GM23338 (cell line): ENCODE results near the gene EPHA7. TPM values are rescaled to one million over a fixed set of nuclear protein-coding genes. Genes with fewer than 3 reads are reported as not detected.

ENCODE experiments used
- ATAC-seq: fragments of 200-7000 bp; cut with Tn5 transposase; 3 replicates; pipeline ENCODE4 v1.9.1; 2020
- DNase-seq: peaks from one replicate; pipeline ENCODE4 v3.0.0-alpha.2; 2015; ENCODE audit warnings: low spot score
- H2AFZ ChIP-seq: fragments of 200-600 bp; sonication (generic); 2 replicates; pipeline ENCODE4 v1.8.0; 2016; ENCODE audit warnings: antibody characterized with exemption, mild to moderate bottlenecking, moderate library complexity
- H3F3A ChIP-seq: fragments of 200-600 bp; sonication (generic); replicated peaks from 2 replicates; pipeline ENCODE4 v1.8.0; 2017; ENCODE audit warnings: antibody characterized with exemption, mixed run types, low read depth
- H3K27ac ChIP-seq: fragments of 200-600 bp; sonication (generic); 2 replicates; pipeline ENCODE4 v1.6.1; 2016; ENCODE audit warnings: low read depth
- H3K27me3 ChIP-seq: fragments of 200-600 bp; sonication (generic); 2 replicates; pipeline ENCODE4 v1.8.0; 2016; ENCODE audit warnings: mild to moderate bottlenecking, mixed run types, moderate library complexity; ENCODE audit not compliant: insufficient read depth
- H3K36me3 ChIP-seq: fragments of 200-600 bp; sonication (generic); 2 replicates; pipeline ENCODE4 v1.8.0; 2016; ENCODE audit warnings: mild to moderate bottlenecking; ENCODE audit not compliant: insufficient read depth
- H3K4me1 ChIP-seq: fragments of 200-600 bp; sonication (generic); 2 replicates; pipeline ENCODE4 v1.8.0; 2016; ENCODE audit warnings: mild to moderate bottlenecking, moderate library complexity; ENCODE audit not compliant: insufficient read depth
- H3K4me2 ChIP-seq: fragments of 200-600 bp; sonication (generic); 2 replicates; pipeline ENCODE4 v1.7.1; 2017; ENCODE audit warnings: mixed run types
- H3K4me3 ChIP-seq: fragments of 200-600 bp; sonication (generic); 2 replicates; pipeline ENCODE4 v1.6.1; 2016; ENCODE audit warnings: mixed run types
- H3K79me2 ChIP-seq: fragments of 200-600 bp; sonication (generic); replicated peaks from 2 replicates; pipeline ENCODE4 v1.8.0; 2017; ENCODE audit warnings: mild to moderate bottlenecking; ENCODE audit not compliant: insufficient read depth
- H3K9me2 ChIP-seq: fragments of 200-600 bp; sonication (generic); 2 replicates; pipeline ENCODE4 v1.8.0; 2017; ENCODE audit not compliant: insufficient read depth
- H4K20me1 ChIP-seq: fragments of 200-600 bp; sonication (generic); replicated peaks from 2 replicates; pipeline ENCODE4 v1.8.0; 2017; ENCODE audit warnings: mild to moderate bottlenecking; ENCODE audit not compliant: insufficient read depth
- H3K27ac Mint-ChIP-seq: 2 replicates; pipeline ENCODE4 v1.8.0; 2020; ENCODE audit warnings: inconsistent platforms, mild to moderate bottlenecking, moderate library complexity, mixed read lengths
- H3K27me3 Mint-ChIP-seq: 3 replicates; pipeline ENCODE4 v1.8.0; 2022; ENCODE audit warnings: low read depth, mild to moderate bottlenecking, moderate library complexity, mixed read lengths, inconsistent platforms; ENCODE audit not compliant: insufficient read depth, poor library complexity
- H3K36me3 Mint-ChIP-seq: 3 replicates; pipeline ENCODE4 v1.8.0; 2021; ENCODE audit warnings: low read depth, mild to moderate bottlenecking, inconsistent platforms, moderate library complexity, mixed read lengths
- H3K4me1 Mint-ChIP-seq: 3 replicates; pipeline ENCODE4 v1.8.0; 2020; ENCODE audit warnings: mild to moderate bottlenecking, inconsistent platforms, mixed read lengths
- H3K4me3 Mint-ChIP-seq: 3 replicates; pipeline ENCODE4 v1.8.0; 2021; ENCODE audit warnings: moderate library complexity, mild to moderate bottlenecking, inconsistent platforms, mixed read lengths
- H3K9me3 Mint-ChIP-seq: 3 replicates; pipeline ENCODE4 v1.8.0; 2020; ENCODE audit warnings: moderate library complexity, mild to moderate bottlenecking, inconsistent platforms, mixed read lengths
- POLR2AphosphoS5 ChIP-seq: IDR thresholded peaks from 2 replicates; pipeline ENCODE4 v1.6.1; 2016; ENCODE audit warnings: antibody characterized with exemption, low read depth
- ZNF331 ChIP-seq: fragments of 250-450 bp; sonication (Bioruptor Pico); IDR thresholded peaks from 2 replicates; pipeline ENCODE4 v1.5.0; 2020; ENCODE audit warnings: low read depth, mild to moderate bottlenecking, moderate library complexity
- polyA plus RNA-seq: library from polyadenylated mRNA; unstranded; fragments of >200 nt; fragmentation: Nextera tagmentation; extraction: Ambion mirVana; gene quantifications from 2 replicates; pipeline ENCODE4 v1.2.1, GENCODE V29; 2016
- total RNA-seq: library from RNA; depleted of rRNA; stranded (reverse); fragments of >200 nt; shearing (Covaris generic); gene quantifications from 2 replicates; pipeline ENCODE4 v1.2.3, GENCODE V29; 2014
- TF ChIP-seq, protein P1 (sequence below): fragments of 250-450 bp; sonication (Bioruptor Pico); IDR thresholded peaks from 2 replicates; pipeline ENCODE4 v1.5.0; 2020; ENCODE audit warnings: mild to moderate bottlenecking, moderate library complexity
- TF ChIP-seq, protein P2 (sequence below): IDR thresholded peaks from 2 replicates; pipeline ENCODE4 v1.6.1; 2016; ENCODE audit warnings: antibody characterized with exemption
- TF ChIP-seq, protein P3 (sequence below): IDR thresholded peaks from one replicate; pipeline ENCODE4 v1.6.1; 2018; ENCODE audit warnings: antibody characterized with exemption; ENCODE audit not compliant: unreplicated experiment

The EPHA7 gene
- total and polyA plus RNA-seq, 2 experiments from 2014 or later = 3.3 to 7.3 TPM

DNA sequence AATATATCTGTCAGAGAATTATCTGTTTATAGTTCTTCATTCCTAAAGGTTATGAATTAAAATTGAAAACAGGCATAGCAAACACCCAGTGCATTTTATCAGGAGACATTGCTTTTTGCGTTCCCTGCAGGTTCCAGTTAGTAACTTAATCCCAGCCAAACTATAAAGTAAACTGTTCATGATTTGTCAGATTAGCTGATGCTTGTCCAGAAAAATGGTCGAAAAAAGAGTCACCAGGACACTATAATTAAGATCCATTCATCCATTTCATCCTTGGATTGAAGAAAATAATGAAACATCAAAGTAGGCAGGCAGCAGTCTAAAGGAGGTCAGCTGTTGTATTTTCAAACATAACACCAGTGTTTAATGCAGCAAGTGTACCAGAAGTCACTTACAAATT, 75.9 kb downstream of the EPHA7 start (continued):
- TF ChIP-seq, protein P1, sequence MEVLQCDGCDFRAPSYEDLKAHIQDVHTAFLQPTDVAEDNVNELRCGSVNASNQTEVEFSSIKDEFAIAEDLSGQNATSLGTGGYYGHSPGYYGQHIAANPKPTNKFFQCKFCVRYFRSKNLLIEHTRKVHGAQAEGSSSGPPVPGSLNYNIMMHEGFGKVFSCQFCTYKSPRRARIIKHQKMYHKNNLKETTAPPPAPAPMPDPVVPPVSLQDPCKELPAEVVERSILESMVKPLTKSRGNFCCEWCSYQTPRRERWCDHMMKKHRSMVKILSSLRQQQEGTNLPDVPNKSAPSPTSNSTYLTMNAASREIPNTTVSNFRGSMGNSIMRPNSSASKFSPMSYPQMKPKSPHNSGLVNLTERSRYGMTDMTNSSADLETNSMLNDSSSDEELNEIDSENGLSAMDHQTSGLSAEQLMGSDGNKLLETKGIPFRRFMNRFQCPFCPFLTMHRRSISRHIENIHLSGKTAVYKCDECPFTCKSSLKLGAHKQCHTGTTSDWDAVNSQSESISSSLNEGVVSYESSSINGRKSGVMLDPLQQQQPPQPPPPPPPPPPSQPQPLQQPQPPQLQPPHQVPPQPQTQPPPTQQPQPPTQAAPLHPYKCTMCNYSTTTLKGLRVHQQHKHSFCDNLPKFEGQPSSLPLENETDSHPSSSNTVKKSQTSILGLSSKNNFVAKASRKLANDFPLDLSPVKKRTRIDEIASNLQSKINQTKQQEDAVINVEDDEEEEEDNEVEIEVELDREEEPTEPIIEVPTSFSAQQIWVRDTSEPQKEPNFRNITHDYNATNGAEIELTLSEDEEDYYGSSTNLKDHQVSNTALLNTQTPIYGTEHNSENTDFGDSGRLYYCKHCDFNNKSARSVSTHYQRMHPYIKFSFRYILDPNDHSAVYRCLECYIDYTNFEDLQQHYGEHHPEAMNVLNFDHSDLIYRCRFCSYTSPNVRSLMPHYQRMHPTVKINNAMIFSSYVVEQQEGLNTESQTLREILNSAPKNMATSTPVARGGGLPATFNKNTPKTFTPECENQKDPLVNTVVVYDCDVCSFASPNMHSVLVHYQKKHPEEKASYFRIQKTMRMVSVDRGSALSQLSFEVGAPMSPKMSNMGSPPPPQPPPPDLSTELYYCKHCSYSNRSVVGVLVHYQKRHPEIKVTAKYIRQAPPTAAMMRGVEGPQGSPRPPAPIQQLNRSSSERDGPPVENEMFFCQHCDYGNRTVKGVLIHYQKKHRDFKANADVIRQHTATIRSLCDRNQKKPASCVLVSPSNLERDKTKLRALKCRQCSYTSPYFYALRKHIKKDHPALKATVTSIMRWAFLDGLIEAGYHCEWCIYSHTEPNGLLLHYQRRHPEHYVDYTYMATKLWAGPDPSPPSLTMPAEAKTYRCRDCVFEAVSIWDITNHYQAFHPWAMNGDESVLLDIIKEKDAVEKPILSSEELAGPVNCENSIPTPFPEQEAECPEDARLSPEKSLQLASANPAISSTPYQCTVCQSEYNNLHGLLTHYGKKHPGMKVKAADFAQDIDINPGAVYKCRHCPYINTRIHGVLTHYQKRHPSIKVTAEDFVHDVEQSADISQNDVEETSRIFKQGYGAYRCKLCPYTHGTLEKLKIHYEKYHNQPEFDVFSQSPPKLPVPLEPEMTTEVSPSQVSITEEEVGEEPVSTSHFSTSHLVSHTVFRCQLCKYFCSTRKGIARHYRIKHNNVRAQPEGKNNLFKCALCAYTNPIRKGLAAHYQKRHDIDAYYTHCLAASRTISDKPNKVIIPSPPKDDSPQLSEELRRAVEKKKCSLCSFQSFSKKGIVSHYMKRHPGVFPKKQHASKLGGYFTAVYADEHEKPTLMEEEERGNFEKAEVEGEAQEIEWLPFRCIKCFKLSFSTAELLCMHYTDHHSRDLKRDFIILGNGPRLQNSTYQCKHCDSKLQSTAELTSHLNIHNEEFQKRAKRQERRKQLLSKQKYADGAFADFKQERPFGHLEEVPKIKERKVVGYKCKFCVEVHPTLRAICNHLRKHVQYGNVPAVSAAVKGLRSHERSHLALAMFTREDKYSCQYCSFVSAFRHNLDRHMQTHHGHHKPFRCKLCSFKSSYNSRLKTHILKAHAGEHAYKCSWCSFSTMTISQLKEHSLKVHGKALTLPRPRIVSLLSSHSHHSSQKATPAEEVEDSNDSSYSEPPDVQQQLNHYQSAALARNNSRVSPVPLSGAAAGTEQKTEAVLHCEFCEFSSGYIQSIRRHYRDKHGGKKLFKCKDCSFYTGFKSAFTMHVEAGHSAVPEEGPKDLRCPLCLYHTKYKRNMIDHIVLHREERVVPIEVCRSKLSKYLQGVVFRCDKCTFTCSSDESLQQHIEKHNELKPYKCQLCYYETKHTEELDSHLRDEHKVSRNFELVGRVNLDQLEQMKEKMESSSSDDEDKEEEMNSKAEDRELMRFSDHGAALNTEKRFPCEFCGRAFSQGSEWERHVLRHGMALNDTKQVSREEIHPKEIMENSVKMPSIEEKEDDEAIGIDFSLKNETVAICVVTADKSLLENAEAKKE (CRISPR knock-in tag) = no peak
- no peak for TF ChIP-seq POLR2AphosphoS5

DNA sequence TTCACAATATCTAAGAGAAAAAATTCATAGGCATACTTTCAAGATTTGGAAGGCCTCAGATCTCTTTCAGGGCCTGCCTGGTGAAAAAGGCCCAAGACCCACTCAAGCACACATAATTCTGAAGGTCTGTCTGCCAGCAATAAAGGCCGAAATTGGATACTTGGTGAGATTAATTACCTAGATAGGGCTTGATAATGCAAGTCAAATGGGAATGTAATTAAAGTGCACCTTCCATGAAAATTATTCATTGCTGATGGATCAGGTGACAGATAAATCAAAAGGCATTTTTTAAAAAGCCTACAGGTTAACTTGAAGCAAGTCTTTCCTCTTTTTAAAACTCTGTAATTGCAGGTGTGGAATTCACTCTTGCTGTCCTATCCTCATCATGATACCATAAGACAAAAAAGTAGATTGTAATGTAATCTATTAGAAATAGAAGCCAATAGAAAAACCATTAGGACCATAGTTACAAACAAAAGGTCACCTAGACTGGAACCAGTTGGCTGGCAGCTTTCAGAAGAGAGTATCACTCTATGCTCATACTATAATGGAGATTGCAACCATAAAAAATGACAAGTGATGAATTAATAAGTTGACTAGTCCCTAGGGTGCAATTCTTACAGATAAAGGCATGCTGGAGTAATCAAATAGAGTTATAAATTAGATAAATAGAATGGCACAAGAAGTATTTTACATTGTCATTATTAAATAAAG, 77.3 kb downstream of the EPHA7 start:
- H3K4me1 ChIP-seq = peaks cover 8% of the 10 kb centered on the region
- Mint-ChIP-seq H3K36me3 (no peaks in the 10 kb centered on the region), H3K9me3 (no peaks in the 10 kb centered on the region), H3K27ac (no peak overlapping the region), H3K4me1 (peaks cover 16% of the 10 kb centered on the region), H3K27me3 (no peaks in the 10 kb centered on the region), H3K4me3 (no peak overlapping the region)
- no peaks in the 10 kb centered on the region for H4K20me1 ChIP-seq
- H3K79me2 ChIP-seq = no peaks in the 10 kb centered on the region
- ATAC-seq (no peak), DNase-seq (no peak)
- no peak overlapping the region for H3K27ac ChIP-seq
- H3K4me2 ChIP-seq = no peak overlapping the region
- no peaks in the 10 kb centered on the region for H3K27me3 ChIP-seq
- H3K36me3 ChIP-seq = no peaks in the 10 kb centered on the region
- H2AFZ ChIP-seq = no peak overlapping the region
- no peak overlapping the region for H3K4me3 ChIP-seq
- H3K9me2 ChIP-seq = no peaks in the 10 kb centered on the region
- no peaks in the 10 kb centered on the region for H3F3A ChIP-seq
- TF ChIP-seq ZNF331 (CRISPR knock-in tag) = no peak
- TF ChIP-seq, protein P2, sequence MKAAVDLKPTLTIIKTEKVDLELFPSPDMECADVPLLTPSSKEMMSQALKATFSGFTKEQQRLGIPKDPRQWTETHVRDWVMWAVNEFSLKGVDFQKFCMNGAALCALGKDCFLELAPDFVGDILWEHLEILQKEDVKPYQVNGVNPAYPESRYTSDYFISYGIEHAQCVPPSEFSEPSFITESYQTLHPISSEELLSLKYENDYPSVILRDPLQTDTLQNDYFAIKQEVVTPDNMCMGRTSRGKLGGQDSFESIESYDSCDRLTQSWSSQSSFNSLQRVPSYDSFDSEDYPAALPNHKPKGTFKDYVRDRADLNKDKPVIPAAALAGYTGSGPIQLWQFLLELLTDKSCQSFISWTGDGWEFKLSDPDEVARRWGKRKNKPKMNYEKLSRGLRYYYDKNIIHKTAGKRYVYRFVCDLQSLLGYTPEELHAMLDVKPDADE = no peak
- TF ChIP-seq, protein P3, sequence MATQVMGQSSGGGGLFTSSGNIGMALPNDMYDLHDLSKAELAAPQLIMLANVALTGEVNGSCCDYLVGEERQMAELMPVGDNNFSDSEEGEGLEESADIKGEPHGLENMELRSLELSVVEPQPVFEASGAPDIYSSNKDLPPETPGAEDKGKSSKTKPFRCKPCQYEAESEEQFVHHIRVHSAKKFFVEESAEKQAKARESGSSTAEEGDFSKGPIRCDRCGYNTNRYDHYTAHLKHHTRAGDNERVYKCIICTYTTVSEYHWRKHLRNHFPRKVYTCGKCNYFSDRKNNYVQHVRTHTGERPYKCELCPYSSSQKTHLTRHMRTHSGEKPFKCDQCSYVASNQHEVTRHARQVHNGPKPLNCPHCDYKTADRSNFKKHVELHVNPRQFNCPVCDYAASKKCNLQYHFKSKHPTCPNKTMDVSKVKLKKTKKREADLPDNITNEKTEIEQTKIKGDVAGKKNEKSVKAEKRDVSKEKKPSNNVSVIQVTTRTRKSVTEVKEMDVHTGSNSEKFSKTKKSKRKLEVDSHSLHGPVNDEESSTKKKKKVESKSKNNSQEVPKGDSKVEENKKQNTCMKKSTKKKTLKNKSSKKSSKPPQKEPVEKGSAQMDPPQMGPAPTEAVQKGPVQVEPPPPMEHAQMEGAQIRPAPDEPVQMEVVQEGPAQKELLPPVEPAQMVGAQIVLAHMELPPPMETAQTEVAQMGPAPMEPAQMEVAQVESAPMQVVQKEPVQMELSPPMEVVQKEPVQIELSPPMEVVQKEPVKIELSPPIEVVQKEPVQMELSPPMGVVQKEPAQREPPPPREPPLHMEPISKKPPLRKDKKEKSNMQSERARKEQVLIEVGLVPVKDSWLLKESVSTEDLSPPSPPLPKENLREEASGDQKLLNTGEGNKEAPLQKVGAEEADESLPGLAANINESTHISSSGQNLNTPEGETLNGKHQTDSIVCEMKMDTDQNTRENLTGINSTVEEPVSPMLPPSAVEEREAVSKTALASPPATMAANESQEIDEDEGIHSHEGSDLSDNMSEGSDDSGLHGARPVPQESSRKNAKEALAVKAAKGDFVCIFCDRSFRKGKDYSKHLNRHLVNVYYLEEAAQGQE = no peak
